ENCODE results near the gene PPP1R26.

Gene PPP1R26

GRCh38 chr9:135488013-135488330 lies 8.4 kb downstream of the PPP1R26 start:
- no peak for DNase-seq (ENCODE audit: low read depth)
- TF ChIP-seq POLR2A (IDR thresholded peaks at IDR 0.05; ENCODE audit: extremely low read depth, insufficient read length), result no peak
- no peak overlapping the region for H3K4me3 ChIP-seq (ENCODE audit: low read depth, low read length)

- DNase-seq (ENCODE audit: low read depth), result no peak
- TF ChIP-seq CTCF (IDR thresholded peaks at IDR 0.05; ENCODE audit: low read depth, low read length), result no peak
- no peak for TF ChIP-seq MYC (IDR thresholded peaks at IDR 0.05; ENCODE audit: low read depth, low read length)
- TF ChIP-seq MAX (IDR thresholded peaks at IDR 0.05; ENCODE audit: low read depth, low read length), result no peak
- no peak for TF ChIP-seq POLR2A (IDR thresholded peaks at IDR 0.05; ENCODE audit: extremely low read depth, insufficient read length)
- no peak overlapping the region for H3K4me3 ChIP-seq (ENCODE audit: low read depth, low read length)
Observed at GRCh38 chr9:135488527-135488926, 8.9 kb downstream of the PPP1R26 start.

- DNase-seq (ENCODE audit: low read depth), result no peak
- no peak overlapping the region for H3K4me3 ChIP-seq (ENCODE audit: low read depth, low read length)
- no peak for TF ChIP-seq MYC (IDR thresholded peaks at IDR 0.05; ENCODE audit: low read depth, low read length)
- TF ChIP-seq CTCF (IDR thresholded peaks at IDR 0.05; ENCODE audit: low read depth, low read length), result no peak
Observed at GRCh38 chr9:135489188-135489906, 9.8 kb downstream of the PPP1R26 start.

- TF ChIP-seq CTCF (IDR thresholded peaks at IDR 0.05; ENCODE audit: low read depth, low read length) (no peak), MYC (IDR thresholded peaks at IDR 0.05; ENCODE audit: low read depth, low read length) (no peak), MAX (IDR thresholded peaks at IDR 0.05; ENCODE audit: low read depth, low read length) (no peak), POLR2A (IDR thresholded peaks at IDR 0.05; ENCODE audit: extremely low read depth, insufficient read length) (no peak)
- no peak overlapping the region for H3K4me3 ChIP-seq (ENCODE audit: low read depth, low read length)
- no peak for DNase-seq (ENCODE audit: low read depth)
Observed at GRCh38 chr9:135490166-135490870, 10.7 kb downstream of the PPP1R26 start.

GRCh38 chr9:135490980-135491464 lies 11.4 kb downstream of the PPP1R26 start:
- no peak overlapping the region for H3K4me3 ChIP-seq (ENCODE audit: low read depth, low read length)
- DNase-seq (ENCODE audit: low read depth), result no peak

More at GRCh38 chr9:135490980-135491464, 11.4 kb downstream of the PPP1R26 start:
- TF ChIP-seq MYC (IDR thresholded peaks at IDR 0.05; ENCODE audit: low read depth, low read length) (no peak), POLR2A (IDR thresholded peaks at IDR 0.05; ENCODE audit: extremely low read depth, insufficient read length) (no peak), MAX (IDR thresholded peaks at IDR 0.05; ENCODE audit: low read depth, low read length) (no peak), CTCF (IDR thresholded peaks at IDR 0.05; ENCODE audit: low read depth, low read length) (no peak)

Data from NB4 (cell line).